Calu3 (cell line): ENCODE data around the gene ZNF77. TPM values are rescaled to one million over a fixed set of nuclear protein-coding genes. Genes with fewer than 3 reads are reported as not detected.
"Not testable (repeated sequence)": the region's sequence is repeated elsewhere in the genome, so short reads cannot be mapped to it uniquely, and the experiment has no call there.

Experiments used
- BruUV-seq: library from RNA; stranded (reverse); fragments of 400-500 nt; replicated peaks from 2 replicates; lab custom pipeline; 2021; lab: Mats Ljungman, UMichigan
- CTCF ChIA-PET: fragments of 300-600 bp; sonication (Branson Sonifier 250); formaldehyde crosslinking; loops from one replicate; lab custom pipeline; 2022; ENCODE audit warnings: antibody characterized with exemption; lab: Charles Lee
- DNase-seq: peaks from one replicate; pipeline ENCODE4 v3.0.0; 2022
- H3K27ac Mint-ChIP-seq: one replicate; pipeline ENCODE4 v1.8.0; 2022; ENCODE audit warnings: mixed read lengths; ENCODE audit not compliant: unreplicated experiment
- H3K27me3 Mint-ChIP-seq: one replicate; pipeline ENCODE4 v1.8.0; 2022; ENCODE audit warnings: mixed read lengths; ENCODE audit not compliant: unreplicated experiment
- H3K36me3 Mint-ChIP-seq: one replicate; pipeline ENCODE4 v1.8.0; 2022; ENCODE audit warnings: mild to moderate bottlenecking, moderate library complexity, mixed read lengths; ENCODE audit not compliant: insufficient read depth, unreplicated experiment
- H3K4me1 Mint-ChIP-seq: one replicate; pipeline ENCODE4 v1.8.0; 2022; ENCODE audit warnings: mild to moderate bottlenecking, low read depth, mixed read lengths; ENCODE audit not compliant: unreplicated experiment
- H3K4me3 Mint-ChIP-seq: one replicate; pipeline ENCODE4 v1.8.0; 2022; ENCODE audit warnings: mild to moderate bottlenecking, low read depth, moderate library complexity, mixed read lengths; ENCODE audit not compliant: unreplicated experiment
- H3K9me3 Mint-ChIP-seq: one replicate; pipeline ENCODE4 v1.8.0; 2022; ENCODE audit warnings: low read depth, mixed read lengths; ENCODE audit not compliant: unreplicated experiment
- CTCF ChIP-seq: fragments of 200-600 bp; IDR thresholded peaks from one replicate; pipeline ENCODE4 v1.8.0; 2022; ENCODE audit warnings: antibody characterized with exemption; ENCODE audit not compliant: unreplicated experiment
- intact Hi-C: fragments of 100-400 bp; cut with micrococcal nuclease; formaldehyde crosslinking; loops from one replicate; pipeline ENCODE4 v1.10.0; 2022; ENCODE audit not compliant: unreplicated experiment
- total RNA-seq: library from RNA; stranded (reverse); gene quantifications from 2 replicates; pipeline ENCODE4 v1.2.3, GENCODE V29; 2022

ZNF77 gene
- total RNA-seq, 1 experiment from 2014 or later: 5.0 TPM

GRCh38 chr19:2944403-2944774, 382 bp downstream of the ZNF77 start:
- intact Hi-C loops: no loop called here
- CTCF ChIA-PET: no interaction called here
- peak overlapping the region; percentile 75 for H3K4me3 Mint-ChIP-seq
- no TSS peak for BruUV-seq
- H3K27me3 Mint-ChIP-seq: no peaks in the 10 kb centered on the region
- no peak for TF ChIP-seq CTCF
- peak overlapping the region; percentile 82 for H3K27ac Mint-ChIP-seq
- DNase-seq: no peak
- H3K36me3 Mint-ChIP-seq: peaks cover 33% of the 10 kb centered on the region
- peaks cover 7% of the 10 kb centered on the region for H3K4me1 Mint-ChIP-seq
- H3K9me3 Mint-ChIP-seq: no peaks in the 10 kb centered on the region

- Mint-ChIP-seq H3K27me3 (no peaks in the 10 kb centered on the region), H3K9me3 (no peaks in the 10 kb centered on the region), H3K4me1 (no peaks in the 10 kb centered on the region), H3K27ac (no peak overlapping the region), H3K4me3 (no peak overlapping the region), H3K36me3 (peaks cover 31% of the 10 kb centered on the region)
- CTCF ChIA-PET: interaction anchor here (0.6 kb wide), 1 partner anchor 377 kb away, joined by 4 read pairs; no protein-coding TSS in a partner anchor
- intact Hi-C loops: no loop called here
- no peak for TF ChIP-seq CTCF
- no TSS peak for BruUV-seq
- DNase-seq: no peak
Measured at GRCh38 chr19:2942928-2943640, 1.7 kb downstream of the ZNF77 start.

GRCh38 chr19:2935863-2936262, 8.9 kb downstream of the ZNF77 start:
- H3K4me3 Mint-ChIP-seq, H3K27me3 Mint-ChIP-seq, H3K4me1 Mint-ChIP-seq, intact Hi-C loops, DNase-seq, BruUV-seq, H3K9me3 Mint-ChIP-seq, H3K27ac Mint-ChIP-seq: not testable (repeated sequence)
- CTCF ChIA-PET: interaction anchor here (0.7 kb wide), 1 partner anchor 95 kb away, joined by 3 read pairs; the partner anchor contains the start of gene ZNF555
- peaks cover 31% of the 10 kb centered on the region for H3K36me3 Mint-ChIP-seq

GRCh38 chr19:2933490-2933910, 11.3 kb downstream of the ZNF77 start:
- no peak overlapping the region for H3K4me3 Mint-ChIP-seq
- TF ChIP-seq CTCF: no peak
- H3K9me3 Mint-ChIP-seq: peaks cover 5% of the 10 kb centered on the region
- H3K27ac Mint-ChIP-seq: peak overlapping the region; percentile 81
- intact Hi-C loops: no loop called here
- H3K4me1 Mint-ChIP-seq: no peaks in the 10 kb centered on the region
- CTCF ChIA-PET: no interaction called here
- H3K27me3 Mint-ChIP-seq: no peaks in the 10 kb centered on the region
- BruUV-seq: no TSS peak
- DNase-seq: no peak
- H3K36me3 Mint-ChIP-seq: peaks cover 33% of the 10 kb centered on the region

- Mint-ChIP-seq H3K27ac (no peak overlapping the region), H3K4me3 (no peak overlapping the region), H3K9me3 (no peaks in the 10 kb centered on the region), H3K27me3 (no peaks in the 10 kb centered on the region), H3K4me1 (no peaks in the 10 kb centered on the region), H3K36me3 (peaks cover 5% of the 10 kb centered on the region)
- TF ChIP-seq CTCF: no peak
- CTCF ChIA-PET: no interaction called here
- DNase-seq: no peak
- intact Hi-C loops: no loop called here
- no TSS peak for BruUV-seq
Measured at GRCh38 chr19:2927032-2927430, 17.7 kb downstream of the ZNF77 start.
